ENCODE measurements around the gene VOPP1.

The VOPP1 gene

GRCh38 chr7:55508221-55509011 lies 63.9 kb downstream of the VOPP1 start:
- no peak for DNase-seq

- DNase-seq: no peak
Measured at GRCh38 chr7:55507743-55508142, 64.6 kb downstream of the VOPP1 start.

DNA sequence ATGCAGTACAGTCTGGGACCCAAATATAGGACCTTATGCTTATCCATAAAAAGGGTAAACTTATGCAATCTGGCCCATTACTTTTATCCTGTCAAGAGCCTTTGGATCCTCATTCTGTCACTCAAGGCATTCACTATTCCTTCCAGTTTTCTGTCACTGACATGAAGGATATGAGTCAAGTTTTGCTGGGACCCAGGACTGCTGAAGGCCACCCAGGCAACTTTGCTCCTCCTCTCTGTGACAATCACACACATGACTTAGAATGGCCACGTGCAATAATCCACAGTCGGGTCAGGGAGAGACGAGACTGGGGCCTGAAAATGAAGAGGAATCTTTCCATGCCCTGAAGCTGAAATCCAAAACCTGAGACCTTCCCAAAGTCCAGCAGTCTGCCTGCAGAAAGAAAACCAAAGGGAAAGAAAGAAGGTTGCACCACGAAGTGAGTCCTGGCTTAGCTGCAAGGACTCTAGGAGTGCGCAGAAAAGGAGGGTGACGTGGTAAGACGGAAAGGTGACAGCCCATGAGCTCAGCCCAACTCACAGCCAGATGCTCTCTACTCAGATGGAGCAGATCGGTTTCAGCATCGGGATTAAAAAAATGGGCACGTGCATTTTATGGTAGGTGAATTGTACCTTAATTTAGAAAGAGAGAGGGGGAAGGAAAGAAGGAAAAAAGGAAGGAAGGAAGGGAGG lies 67.2 kb downstream of the VOPP1 start:
- no peak for DNase-seq

DNA sequence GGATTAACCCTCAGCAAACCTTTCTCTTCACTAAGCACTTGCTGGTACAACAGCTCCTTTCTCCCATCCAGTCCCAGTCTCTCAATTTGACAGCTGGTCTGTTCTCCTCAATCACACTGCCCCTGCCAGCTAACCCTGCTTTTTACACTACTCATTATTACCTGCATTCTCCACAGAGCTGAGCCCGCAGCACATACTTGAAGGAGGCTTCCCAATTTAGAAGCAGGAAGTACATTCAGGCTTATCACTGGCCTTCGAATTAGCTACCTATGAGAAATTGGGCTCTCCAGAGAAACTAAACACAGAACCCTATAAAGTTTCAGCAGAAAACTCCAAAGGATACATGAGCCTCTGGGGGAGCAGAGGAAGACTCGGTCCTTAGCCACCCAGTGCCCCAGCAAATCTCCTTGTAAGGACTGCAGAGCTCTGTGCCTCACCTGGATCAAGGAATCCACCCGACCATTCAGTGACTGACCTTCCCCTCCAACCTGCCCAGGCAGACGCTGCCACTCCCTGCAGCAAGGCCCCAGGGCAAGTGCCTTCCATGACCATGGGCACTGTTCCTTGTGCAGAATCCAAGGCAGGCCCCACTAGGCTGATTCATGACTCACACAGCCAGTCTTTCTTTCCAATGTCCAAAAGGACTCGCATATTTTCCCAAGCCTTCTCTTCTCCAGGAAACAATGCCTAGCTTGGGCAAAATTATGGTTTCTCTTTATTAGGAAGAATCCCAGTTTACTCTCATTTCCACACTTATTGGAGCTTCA lies 68.0 kb downstream of the VOPP1 start:
- no peak for DNase-seq

- DNase-seq: no peak
Measured at GRCh38 chr7:55502858-55503440, 69.4 kb downstream of the VOPP1 start.

- no peak for DNase-seq
Measured at GRCh38 chr7:55502124-55502857, 70.0 kb downstream of the VOPP1 start.

DNA sequence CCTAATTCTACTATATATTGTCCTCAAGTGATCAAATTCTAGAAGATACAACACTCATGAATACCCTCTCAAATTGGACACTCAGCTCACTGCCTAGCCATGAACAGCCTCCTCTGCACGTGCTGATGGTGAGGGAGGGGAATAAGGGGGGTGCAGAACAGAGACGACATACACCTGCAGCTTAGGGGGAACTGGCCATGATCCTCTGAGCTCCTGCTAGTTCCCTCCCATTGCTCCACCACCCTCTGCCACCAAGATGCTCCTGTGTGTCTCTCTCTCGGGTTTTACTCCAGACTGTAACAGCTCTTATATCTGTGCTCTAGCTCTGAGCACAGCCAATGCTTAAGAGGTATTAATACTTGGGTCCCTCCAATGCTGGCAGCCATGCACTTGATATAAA lies 70.7 kb downstream of the VOPP1 start:
- no peak for DNase-seq

DNA sequence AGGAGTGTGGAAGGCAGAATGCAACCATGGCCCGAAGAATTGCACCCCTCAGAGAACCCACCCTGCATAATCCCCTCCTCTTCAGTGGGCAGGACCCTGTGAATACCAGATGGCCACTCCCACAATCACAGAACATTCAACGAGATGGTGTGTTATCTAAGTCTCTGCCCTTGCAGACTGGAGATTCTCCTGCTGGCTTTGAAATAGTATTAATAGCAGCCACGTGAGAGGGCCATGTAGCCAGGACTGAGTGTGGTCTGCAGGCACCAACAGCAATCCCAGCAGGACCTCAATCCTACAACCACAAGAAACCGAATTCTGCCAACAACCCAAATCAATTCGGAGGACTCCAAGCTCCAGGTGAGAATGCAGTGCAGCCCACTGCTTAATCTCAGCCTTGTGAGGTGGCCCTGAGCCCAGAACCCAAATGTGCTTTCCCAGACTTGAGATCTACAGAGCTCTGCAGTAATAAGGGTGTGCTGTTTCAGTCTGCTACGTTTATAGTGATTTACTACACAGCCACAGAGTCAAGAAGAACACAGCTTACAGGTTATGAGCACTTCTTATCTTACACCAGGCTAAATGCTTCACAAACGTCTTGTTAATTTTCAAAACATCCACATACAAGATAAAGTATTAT lies 72.1 kb downstream of the VOPP1 start:
- DNase-seq: no peak

DNA sequence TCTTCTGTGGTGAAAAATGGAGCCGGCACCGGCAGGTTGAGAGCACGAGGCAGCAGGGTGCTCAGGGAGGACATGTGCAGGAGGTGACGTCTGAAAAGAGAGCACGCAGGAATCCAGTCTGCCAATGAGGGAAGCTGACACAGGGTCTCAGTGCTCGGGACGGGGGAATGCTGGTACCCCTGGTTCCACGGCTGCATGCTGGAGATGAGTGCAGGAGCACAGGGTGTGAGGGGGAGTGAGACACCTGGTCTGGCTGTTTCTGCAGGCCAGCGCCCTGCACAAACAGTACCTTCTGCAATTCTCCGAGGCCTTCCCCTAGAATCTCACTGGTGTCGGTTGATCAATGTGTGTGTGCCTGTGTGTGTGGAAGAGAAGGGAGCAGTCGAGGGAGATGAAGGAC lies 72.7 kb downstream of the VOPP1 start:
- no peak for DNase-seq

DNA sequence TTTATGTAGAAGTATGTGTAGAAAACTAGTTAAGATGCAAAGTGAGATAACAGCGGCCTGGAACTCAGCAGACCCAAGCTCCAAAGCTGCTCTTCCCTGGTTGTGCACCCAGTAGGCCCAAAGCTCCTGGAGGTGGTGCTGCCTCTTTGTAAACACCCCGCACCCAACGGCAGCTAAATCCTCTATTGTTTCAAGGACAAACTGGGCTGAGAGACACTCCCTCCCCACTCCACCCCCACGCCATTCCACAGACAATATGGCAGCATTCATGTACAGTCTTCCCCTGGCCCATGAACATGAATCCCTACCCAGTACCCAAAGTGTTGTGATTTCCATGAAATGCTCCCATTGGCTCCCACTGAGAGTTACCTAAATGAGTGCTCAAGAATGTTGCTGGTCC lies 73.5 kb downstream of the VOPP1 start:
- DNase-seq: no peak

GRCh38 chr7:55498142-55498541 lies 74.2 kb downstream of the VOPP1 start:
- no peak for DNase-seq

- DNase-seq: no peak
Measured at GRCh38 chr7:55497521-55497920, 74.8 kb downstream of the VOPP1 start.

DNA sequence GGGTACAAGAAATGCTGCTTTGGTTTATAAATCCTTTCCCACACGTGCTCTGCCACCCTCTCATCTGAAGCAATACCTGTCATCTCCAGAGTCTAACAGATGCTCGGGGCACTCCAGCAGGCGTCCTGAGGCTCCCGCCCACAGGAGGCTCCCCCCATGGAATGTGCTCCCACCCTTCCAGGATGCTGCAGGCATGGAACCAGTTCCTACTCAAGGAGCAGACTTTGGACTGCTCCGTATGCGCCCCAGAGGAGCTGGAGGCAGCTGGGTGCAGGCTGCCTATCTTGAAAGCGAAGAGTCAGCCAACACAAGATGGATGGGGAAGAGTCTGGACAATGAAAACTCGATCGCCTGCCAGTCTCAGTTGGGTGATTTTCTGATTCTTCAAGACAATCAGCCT lies 75.4 kb downstream of the VOPP1 start:
- DNase-seq: no peak

DNA sequence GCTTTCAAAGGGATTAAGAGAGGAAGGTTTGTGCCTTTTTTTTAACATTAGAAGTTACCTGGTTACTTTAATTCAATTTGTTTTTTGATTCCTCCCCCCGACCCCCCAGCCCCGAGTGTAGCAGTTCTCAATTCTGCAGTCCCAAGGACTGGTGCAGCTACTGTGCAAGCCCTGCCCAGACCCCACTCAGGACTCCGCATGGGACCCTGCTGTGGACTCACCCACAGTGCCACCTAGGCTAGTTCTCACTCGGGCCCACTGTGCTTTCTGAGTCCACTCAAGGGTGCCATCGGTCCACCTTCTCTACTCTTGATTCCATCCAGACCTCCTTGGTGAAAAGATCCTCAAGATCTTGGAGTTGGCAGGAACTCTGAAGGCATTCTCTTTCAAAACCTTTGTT lies 77.4 kb downstream of the VOPP1 start:
- no peak for DNase-seq

DNA sequence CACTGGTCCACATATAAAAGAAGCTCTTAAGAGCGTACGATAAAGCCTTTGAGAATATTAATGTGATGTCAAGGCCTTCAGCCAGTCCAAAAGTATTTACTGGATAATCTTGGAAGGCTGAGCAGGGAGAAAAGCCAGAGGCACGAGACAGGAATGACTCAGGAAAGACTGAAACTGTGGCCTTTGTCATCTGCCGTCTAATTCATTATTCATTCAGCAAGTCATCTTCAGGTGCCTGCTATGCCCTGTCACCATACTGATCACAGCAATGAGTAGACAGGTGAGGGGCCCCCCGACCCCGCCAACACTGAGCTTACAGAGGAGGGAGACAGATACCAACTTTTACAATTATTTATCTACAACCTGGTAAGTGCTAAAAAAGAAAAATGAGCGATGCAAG lies 78.9 kb downstream of the VOPP1 start:
- no peak for DNase-seq

DNA sequence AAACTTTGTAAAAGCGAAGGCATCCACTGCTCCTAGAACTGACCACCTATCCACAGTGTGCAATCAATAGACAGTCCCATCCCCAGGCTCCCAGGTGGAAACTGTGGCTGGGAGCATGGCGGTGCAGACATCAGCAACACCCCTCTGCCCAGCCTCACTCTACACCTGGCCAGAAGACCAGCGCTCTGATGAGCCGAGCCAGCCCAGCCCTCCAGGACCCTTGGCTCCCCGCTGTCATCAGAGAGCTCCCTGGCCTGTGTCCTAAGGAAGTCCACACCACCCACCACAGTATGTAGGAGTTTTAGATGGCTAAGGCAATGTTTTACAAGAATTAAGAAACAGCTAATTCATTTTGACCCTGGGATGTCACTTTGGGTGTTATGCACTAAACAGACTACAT lies 81.0 kb downstream of the VOPP1 start:
- no peak for DNase-seq

- DNase-seq: no peak
Measured at GRCh38 chr7:55490099-55490498, 82.2 kb downstream of the VOPP1 start.

GRCh38 chr7:55489552-55489951 lies 82.8 kb downstream of the VOPP1 start:
- DNase-seq: no peak

DNA sequence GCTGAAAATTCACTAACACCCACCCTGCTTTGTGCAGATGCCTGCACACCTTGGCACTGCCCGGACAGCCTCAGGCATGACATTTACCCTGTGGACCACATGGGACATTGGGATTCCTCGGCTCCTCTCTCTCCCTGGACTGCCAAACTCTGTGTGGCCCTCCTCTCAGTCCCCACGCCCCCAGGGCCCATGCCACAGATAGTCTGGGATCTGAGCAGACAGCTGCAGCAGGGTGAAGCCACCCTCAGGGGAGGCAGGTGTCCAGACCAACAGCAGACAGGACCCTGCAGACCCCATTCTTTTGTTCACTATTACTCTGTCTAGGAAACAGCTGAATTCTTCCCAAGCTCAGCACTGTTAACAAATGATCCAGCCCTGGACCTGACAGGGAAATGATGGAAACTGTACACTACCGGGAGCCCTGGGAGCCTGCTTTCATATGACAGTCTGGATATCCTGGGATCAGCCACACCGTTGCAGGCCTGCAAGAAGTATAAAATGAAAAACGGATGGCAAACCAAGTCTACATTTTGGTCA lies 83.4 kb downstream of the VOPP1 start:
- no peak for DNase-seq

GRCh38 chr7:55488216-55488615 lies 84.1 kb downstream of the VOPP1 start:
- no peak for DNase-seq

- no peak for DNase-seq
Measured at GRCh38 chr7:55486991-55487390, 85.3 kb downstream of the VOPP1 start.

DNA sequence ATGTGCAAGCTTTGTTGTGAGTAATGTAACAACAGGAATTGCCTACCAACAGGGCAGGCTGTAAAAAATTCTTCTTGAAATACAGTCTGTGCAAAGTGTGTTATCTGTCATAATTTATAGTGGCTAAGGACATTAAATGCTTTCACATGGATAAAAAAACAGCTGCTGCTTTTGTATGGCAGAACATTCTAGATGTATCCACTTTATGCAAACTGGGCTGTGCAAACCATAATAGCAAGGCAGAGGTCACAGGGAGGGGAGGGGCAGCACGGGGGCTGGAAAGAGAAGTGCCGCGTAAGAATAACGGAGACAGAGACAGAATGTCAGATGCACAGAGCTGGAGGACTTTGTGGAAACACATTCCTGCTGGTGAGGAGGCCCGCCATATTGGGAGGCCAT lies 86.1 kb downstream of the VOPP1 start:
- DNase-seq: no peak

Measured in NCI-H526 (cell line).